Measurements from ENCODE around the gene NPL.

DNA sequence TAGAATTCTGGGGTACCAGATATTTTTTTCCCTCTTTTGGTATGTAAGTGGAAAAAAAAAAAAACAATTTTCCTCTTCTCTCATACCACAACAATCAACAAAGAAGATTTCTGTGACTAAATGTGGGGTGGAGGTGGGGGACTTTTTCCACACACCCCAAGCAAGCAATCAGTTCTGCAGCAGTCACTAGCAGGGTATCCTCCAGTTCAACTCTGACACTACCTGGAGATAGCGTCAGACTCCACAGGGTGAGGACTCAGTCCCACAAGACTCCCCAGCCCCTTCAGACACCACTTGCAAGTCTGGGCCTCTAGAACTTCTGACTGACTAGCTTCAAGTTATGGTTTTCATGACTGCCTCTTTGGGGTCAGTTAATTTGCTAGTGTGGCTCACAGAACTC is 55.8 kb downstream of the NPL start:
- TF ChIP-seq POLR2A (IDR thresholded peaks at IDR 0.05): no peak
- TF ChIP-seq, protein P1, sequence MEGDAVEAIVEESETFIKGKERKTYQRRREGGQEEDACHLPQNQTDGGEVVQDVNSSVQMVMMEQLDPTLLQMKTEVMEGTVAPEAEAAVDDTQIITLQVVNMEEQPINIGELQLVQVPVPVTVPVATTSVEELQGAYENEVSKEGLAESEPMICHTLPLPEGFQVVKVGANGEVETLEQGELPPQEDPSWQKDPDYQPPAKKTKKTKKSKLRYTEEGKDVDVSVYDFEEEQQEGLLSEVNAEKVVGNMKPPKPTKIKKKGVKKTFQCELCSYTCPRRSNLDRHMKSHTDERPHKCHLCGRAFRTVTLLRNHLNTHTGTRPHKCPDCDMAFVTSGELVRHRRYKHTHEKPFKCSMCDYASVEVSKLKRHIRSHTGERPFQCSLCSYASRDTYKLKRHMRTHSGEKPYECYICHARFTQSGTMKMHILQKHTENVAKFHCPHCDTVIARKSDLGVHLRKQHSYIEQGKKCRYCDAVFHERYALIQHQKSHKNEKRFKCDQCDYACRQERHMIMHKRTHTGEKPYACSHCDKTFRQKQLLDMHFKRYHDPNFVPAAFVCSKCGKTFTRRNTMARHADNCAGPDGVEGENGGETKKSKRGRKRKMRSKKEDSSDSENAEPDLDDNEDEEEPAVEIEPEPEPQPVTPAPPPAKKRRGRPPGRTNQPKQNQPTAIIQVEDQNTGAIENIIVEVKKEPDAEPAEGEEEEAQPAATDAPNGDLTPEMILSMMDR (IDR thresholded peaks at IDR 0.05): no peak
